ENCODE measurements around the gene OXSR1. TPM values are rescaled to one million over a fixed set of nuclear protein-coding genes. Genes with fewer than 3 reads are reported as not detected.

The OXSR1 gene
- total RNA-seq, 4 donors from 2014 or later, result 25.4 to 37.4 (median 29.5) TPM

DNA sequence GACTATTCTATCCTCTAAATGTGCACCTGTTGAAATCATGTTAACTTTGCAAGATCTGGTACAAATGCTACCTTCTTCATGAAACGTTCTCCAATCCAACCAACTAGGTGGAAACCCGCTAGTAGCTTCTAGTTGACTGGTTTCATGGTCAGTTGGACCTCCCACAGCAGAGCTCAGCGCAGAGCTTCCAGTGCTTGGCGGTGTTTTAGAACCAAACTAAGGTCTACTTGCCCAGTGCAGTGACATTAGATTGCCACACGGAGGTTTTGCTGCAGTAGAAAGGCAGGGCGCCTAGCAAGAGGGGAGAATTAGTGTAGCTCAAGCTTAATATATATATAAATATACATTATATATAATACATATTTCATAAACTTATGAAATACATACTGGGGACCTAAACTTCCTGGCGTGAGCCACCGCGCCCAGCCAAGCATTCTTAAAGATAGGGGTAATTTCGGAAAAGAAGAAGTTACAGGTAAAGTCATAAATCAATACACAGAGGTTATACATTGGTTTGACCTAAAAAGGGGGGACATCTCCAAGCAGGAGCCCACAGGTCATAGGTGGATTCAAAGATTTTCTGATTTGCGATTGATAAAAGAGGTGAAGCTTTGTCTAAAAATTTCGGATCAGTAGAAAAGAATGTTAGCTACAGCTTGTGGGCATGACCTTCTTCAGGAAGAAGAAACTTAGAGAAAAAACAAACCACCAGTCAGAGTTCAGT lies 2.1 kb upstream of the OXSR1 start:
- 90% methylated on average over 11 of the region's 12 CpGs for WGBS

DNA sequence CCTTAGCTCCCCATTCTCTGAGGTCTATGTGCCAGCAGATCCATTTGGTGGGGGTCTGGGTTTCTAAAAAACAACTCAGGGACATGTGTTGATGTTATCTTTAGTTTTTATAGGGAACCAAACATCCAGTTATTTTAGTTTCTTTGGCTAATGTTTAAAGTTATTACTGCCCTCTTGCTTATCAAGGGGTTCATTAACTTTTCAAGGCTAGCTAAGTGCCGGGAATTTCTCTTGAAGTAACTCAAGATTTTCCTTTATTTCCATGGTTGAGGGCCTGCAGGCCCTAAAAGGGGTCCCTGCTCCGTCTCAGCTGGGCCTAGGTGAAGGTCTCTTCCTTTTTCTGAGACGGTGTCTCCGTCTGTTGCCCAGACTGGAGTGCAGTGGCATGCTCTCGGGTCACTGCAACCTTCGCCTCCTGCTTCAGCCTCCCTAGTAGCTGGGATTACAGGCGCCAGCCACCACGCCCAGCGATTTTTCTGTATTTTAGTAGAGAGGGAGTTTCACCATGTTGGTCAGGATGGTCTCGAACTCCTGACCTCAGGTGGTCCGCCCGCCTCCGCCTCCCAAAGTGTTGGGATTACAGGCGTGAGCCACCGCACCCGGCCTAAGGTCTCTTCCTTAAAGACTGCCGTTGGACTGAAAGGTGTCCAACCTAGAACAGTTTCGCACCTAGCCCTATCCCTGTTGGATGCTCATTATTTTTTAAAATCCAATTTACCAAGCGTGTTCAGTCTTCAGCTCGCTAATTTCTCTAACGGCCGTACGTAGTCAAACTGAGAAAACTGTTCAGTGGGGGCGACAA lies 1.3 kb upstream of the OXSR1 start:
- H3K27me3 ChIP-seq, result no peaks in the 10 kb centered on the region
- WGBS, result 73% methylated on average over 24 of the region's 24 CpGs
- peaks cover 30% of the 10 kb centered on the region for H3K4me1 ChIP-seq
- no peaks in the 10 kb centered on the region for H3K36me3 ChIP-seq
- DNase-seq (ENCODE audit: low spot score in 2 of 2), result no peak
- H3K27ac ChIP-seq, result peak overlapping the region; percentile 98
- H3K4me3 ChIP-seq, result peak overlapping the region; percentile 96
- no peaks in the 10 kb centered on the region for H3K9me3 ChIP-seq
- TF ChIP-seq POLR2A (IDR thresholded peaks at IDR 0.05), result no peak
- no peak for TF ChIP-seq EP300 (IDR thresholded peaks at IDR 0.05)
- TF ChIP-seq, protein P1, sequence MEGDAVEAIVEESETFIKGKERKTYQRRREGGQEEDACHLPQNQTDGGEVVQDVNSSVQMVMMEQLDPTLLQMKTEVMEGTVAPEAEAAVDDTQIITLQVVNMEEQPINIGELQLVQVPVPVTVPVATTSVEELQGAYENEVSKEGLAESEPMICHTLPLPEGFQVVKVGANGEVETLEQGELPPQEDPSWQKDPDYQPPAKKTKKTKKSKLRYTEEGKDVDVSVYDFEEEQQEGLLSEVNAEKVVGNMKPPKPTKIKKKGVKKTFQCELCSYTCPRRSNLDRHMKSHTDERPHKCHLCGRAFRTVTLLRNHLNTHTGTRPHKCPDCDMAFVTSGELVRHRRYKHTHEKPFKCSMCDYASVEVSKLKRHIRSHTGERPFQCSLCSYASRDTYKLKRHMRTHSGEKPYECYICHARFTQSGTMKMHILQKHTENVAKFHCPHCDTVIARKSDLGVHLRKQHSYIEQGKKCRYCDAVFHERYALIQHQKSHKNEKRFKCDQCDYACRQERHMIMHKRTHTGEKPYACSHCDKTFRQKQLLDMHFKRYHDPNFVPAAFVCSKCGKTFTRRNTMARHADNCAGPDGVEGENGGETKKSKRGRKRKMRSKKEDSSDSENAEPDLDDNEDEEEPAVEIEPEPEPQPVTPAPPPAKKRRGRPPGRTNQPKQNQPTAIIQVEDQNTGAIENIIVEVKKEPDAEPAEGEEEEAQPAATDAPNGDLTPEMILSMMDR (IDR thresholded peaks at IDR 0.05), result no peak
- TF ChIP-seq POLR2AphosphoS5 (IDR thresholded peaks at IDR 0.05), result no peak

More for the DNA sequence above, 2.1 kb upstream of the OXSR1 start:
- Histone ChIP-seq H3K4me1 (peaks cover 25% of the 10 kb centered on the region), H3K27me3 (no peaks in the 10 kb centered on the region), H3K36me3 (no peaks in the 10 kb centered on the region), H3K9me3 (no peaks in the 10 kb centered on the region), H3K4me3 (no peak overlapping the region), H3K27ac (no peak overlapping the region)
- TF ChIP-seq POLR2A (IDR thresholded peaks at IDR 0.05) (no peak), EP300 (IDR thresholded peaks at IDR 0.05) (no peak)
- TF ChIP-seq, protein P1 (IDR thresholded peaks at IDR 0.05), result no peak
- DNase-seq (ENCODE audit: low spot score in 2 of 2), result no peak

DNA sequence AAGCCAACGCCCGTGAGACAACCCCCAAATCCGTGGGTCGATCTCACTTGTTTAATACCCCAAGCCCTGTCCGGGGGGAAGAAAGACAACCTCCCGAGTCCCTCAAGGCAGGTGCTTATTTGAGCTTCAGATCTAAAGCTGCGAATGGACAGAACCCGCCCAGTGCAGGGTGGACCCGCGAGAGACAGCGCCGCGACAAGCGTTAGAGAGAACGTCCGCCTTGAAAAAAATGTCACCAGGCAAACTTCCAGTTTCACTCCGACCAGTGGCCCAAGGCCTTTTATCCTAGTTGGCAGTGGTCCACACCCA lies 740 bp upstream of the OXSR1 start:
- no peaks in the 10 kb centered on the region for H3K27me3 ChIP-seq
- H3K9me3 ChIP-seq, result no peaks in the 10 kb centered on the region
- 2% methylated on average over 16 of the region's 17 CpGs for WGBS
- H3K36me3 ChIP-seq, result no peaks in the 10 kb centered on the region
- DNase-seq (ENCODE audit: low spot score in 2 of 2), result no peak
- no peak for TF ChIP-seq EP300 (IDR thresholded peaks at IDR 0.05)
- TF ChIP-seq POLR2A (IDR thresholded peaks at IDR 0.05), result no peak
- TF ChIP-seq, protein P1 (IDR thresholded peaks at IDR 0.05), result no peak
- TF ChIP-seq POLR2AphosphoS5 (IDR thresholded peaks at IDR 0.05), result no peak
- H3K4me1 ChIP-seq, result peaks cover 34% of the 10 kb centered on the region
- peak overlapping the region; percentile 96 for H3K4me3 ChIP-seq
- H3K27ac ChIP-seq, result peak overlapping the region; percentile 98

DNA sequence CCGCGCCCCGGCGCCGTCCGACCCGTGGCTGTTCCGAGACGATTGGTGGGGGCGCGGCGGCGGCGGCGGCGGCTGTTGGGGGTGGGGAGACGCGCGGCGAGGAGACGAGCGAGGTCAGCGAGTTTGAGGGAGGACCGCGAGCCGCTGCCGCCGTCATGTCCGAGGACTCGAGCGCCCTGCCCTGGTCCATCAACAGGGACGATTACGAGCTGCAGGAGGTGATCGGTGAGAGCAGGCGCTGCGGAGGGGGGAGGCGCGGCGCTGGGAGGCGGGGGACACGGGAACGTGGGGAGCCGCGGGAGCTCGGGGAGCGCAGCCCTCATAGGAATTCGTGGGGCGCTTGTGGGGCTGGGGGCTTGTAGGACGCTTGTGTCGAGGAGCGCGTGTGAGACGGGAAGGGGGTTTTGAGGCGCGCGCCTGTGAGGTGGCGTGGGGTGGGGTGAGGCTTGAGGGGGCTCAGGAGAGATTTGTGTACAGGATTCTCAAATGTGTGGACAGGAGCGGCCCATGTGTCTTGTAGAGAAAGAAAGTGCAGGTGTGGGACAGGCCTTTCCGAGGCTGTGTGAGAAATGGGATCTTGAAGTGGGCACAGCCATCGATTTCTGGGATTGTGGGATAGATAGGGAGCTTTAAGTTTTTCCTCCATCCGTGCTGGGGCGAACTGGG lies 518 bp downstream of the OXSR1 start:
- H3K4me3 ChIP-seq, result peak overlapping the region; percentile 96
- H3K27me3 ChIP-seq, result no peaks in the 10 kb centered on the region
- 1% methylated on average over 20 of the region's 62 CpGs for WGBS
- DNase-seq (ENCODE audit: low spot score in 2 of 2), result peak in 1 of 2 donors; percentile 84
- peak overlapping the region; percentile 98 for H3K27ac ChIP-seq
- H3K4me1 ChIP-seq, result peaks cover 34% of the 10 kb centered on the region
- H3K36me3 ChIP-seq, result no peaks in the 10 kb centered on the region
- TF ChIP-seq, protein P1 (IDR thresholded peaks at IDR 0.05), result no peak
- TF ChIP-seq POLR2A (IDR thresholded peaks at IDR 0.05) (no peak), POLR2AphosphoS5 (IDR thresholded peaks at IDR 0.05) (no peak), EP300 (IDR thresholded peaks at IDR 0.05) (no peak)
- H3K9me3 ChIP-seq, result no peaks in the 10 kb centered on the region

DNA sequence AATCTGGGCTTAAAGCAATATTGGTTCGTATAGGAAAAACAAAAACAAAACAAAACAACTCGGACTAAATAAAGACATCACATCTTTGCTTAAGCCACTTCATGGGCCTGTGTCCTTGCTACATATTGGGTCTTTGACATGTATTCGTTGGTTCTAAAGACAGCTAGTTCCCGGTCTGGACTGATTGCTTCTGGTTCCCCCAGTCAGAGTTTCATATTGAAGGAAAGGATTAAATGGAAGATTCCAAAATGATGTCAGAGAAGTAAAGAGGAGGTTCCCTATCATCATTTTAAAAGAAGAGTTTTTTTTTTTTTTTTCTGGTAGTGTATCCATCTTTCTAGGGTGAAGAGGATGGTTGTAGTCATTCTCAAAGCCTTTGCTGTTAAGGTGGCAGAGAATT lies 2.3 kb downstream of the OXSR1 start:
- Histone ChIP-seq H3K9me3 (no peaks in the 10 kb centered on the region), H3K27ac (no peak overlapping the region), H3K36me3 (no peaks in the 10 kb centered on the region), H3K4me1 (peaks cover 34% of the 10 kb centered on the region), H3K27me3 (no peaks in the 10 kb centered on the region), H3K4me3 (no peak overlapping the region)
- DNase-seq (ENCODE audit: low spot score in 2 of 2), result no peak
- TF ChIP-seq EP300 (IDR thresholded peaks at IDR 0.05), result no peak
- TF ChIP-seq, protein P1 (IDR thresholded peaks at IDR 0.05), result no peak
- no peak for TF ChIP-seq POLR2AphosphoS5 (IDR thresholded peaks at IDR 0.05)
- TF ChIP-seq POLR2A (IDR thresholded peaks at IDR 0.05), result no peak
- 88% methylated on average over 4 of the region's 4 CpGs for WGBS
